IPS DF 6.9 (cell line): ENCODE data around the gene LIN28B.

Experiments
- DNase-seq: peaks from one replicate; pipeline ENCODE4 v3.0.0-alpha.2; 2013; ENCODE audit warnings: low read depth, low spot score
- H3K27ac ChIP-seq: one replicate; pipeline ENCODE4 v1.5.1; 2013; ENCODE audit warnings: low read length, control low read depth
- H3K27me3 ChIP-seq: 2 replicates; pipeline ENCODE4 v1.6.1; 2013; ENCODE audit warnings: mild to moderate bottlenecking, low read length; ENCODE audit not compliant: control insufficient read depth, insufficient read depth
- H3K36me3 ChIP-seq: 2 replicates; pipeline ENCODE4 v1.6.1; 2013; ENCODE audit warnings: low read length; ENCODE audit not compliant: control insufficient read depth, insufficient read depth
- H3K4me1 ChIP-seq: 2 replicates; pipeline ENCODE4 v1.6.1; 2013; ENCODE audit warnings: low read length; ENCODE audit not compliant: control insufficient read depth, insufficient read depth
- H3K4me3 ChIP-seq: 2 replicates; pipeline ENCODE4 v1.5.1; 2013; ENCODE audit warnings: mild to moderate bottlenecking, low read length
- H3K9me3 ChIP-seq: 2 replicates; pipeline ENCODE4 v1.6.1; 2013; ENCODE audit warnings: low read length, inconsistent platforms; ENCODE audit not compliant: control insufficient read depth, insufficient read depth
- WGBS: extraction: QIAGEN DNeasy Blood & Tissue Kit; methylation state at CpG from one replicate; pipeline ENCODE4 v1.1.7; 2013; ENCODE audit warnings: mixed read lengths, missing lambda C conversion rate; ENCODE audit not compliant: insufficient read length, insufficient coverage; 5-methylcytosine and 5-hydroxymethylcytosine counted together

The LIN28B gene

DNA sequence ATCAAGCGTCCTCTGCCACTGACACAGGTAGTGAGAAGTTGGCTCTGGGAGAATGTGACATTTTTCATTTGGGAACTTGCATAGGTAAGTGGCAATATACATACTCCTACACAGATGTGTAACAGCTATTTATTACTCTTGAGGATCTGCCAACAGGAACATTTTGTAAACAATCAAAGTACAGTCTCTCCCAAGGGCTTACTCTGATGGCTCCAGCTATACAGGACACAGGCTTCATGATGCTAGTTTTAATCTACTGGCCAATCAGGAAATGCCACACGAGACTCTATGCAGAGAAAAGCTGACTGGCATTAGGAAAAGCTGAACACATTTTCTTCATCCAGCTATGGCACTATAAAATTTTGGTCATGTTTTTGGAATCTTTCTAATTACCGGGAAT, 165.1 kb downstream of the LIN28B start:
- no peaks in the 10 kb centered on the region for H3K4me1 ChIP-seq
- no peak overlapping the region for H3K27ac ChIP-seq
- H3K27me3 ChIP-seq = no peaks in the 10 kb centered on the region
- no peak overlapping the region for H3K4me3 ChIP-seq
- no CpG with 5 or more reads among the region's 3 CpGs for WGBS
- no peaks in the 10 kb centered on the region for H3K36me3 ChIP-seq
- no peak for DNase-seq
- no peaks in the 10 kb centered on the region for H3K9me3 ChIP-seq

DNA sequence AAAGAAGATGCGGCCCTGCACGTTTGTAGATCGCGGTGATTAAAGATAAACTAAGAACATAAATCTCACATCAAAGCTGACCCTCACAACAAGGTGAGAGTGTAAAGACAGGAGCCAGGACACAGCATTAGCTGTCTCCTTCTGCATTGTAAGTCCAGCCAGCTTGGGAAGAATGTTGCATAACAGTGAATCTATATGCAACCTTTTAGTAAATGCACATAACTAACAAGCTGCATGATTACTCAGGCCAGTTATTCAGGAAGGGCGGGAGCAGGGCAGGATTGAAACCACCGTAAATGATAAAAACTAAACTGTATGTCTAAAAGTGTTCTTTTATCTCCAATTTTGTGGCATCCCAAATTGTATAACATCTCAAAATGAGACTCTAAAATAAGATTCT, 165.8 kb downstream of the LIN28B start:
- Histone ChIP-seq H3K4me3 (no peak overlapping the region), H3K36me3 (no peaks in the 10 kb centered on the region), H3K27me3 (no peaks in the 10 kb centered on the region), H3K9me3 (no peaks in the 10 kb centered on the region), H3K27ac (no peak overlapping the region), H3K4me1 (no peaks in the 10 kb centered on the region)
- whole genome bisulfite sequencing = no CpG with 5 or more reads among the region's 6 CpGs
- no peak for DNase-seq
